AG10803 (cell line): ENCODE results near the gene FZD4.

ENCODE experiments used
- DNase-seq: peaks from one replicate; pipeline ENCODE4 v3.0.0; 2010; ENCODE audit warnings: low read depth
- H3K4me3 ChIP-seq: 2 replicates; pipeline ENCODE4 v1.5.1; 2011; ENCODE audit warnings: mild to moderate bottlenecking, low read length, control low read depth
- CTCF ChIP-seq: conservative IDR thresholded peaks from 2 replicates; pipeline ENCODE4 v1.5.1; 2011; ENCODE audit warnings: mild to moderate bottlenecking, low read length, control low read depth, inconsistent platforms

Gene FZD4

DNA sequence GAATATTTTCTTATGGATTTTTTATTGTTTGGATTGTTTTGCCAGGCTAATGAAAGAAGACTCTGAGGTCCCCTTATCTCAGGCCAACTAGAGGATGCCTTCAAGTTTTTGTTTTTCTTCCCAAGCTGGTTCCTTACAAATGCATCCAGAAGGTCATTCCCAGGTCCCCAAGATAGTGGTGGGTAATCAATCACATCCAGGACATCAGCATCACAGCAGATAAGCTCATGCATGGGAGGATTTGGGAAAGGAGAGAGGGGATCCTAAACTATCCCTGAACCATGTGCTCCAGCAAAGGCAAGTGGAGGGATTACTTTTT is 20.7 kb downstream of the FZD4 start:
- no peak overlapping the region for H3K4me3 ChIP-seq
- DNase-seq: no peak
- no peak for TF ChIP-seq CTCF

DNA sequence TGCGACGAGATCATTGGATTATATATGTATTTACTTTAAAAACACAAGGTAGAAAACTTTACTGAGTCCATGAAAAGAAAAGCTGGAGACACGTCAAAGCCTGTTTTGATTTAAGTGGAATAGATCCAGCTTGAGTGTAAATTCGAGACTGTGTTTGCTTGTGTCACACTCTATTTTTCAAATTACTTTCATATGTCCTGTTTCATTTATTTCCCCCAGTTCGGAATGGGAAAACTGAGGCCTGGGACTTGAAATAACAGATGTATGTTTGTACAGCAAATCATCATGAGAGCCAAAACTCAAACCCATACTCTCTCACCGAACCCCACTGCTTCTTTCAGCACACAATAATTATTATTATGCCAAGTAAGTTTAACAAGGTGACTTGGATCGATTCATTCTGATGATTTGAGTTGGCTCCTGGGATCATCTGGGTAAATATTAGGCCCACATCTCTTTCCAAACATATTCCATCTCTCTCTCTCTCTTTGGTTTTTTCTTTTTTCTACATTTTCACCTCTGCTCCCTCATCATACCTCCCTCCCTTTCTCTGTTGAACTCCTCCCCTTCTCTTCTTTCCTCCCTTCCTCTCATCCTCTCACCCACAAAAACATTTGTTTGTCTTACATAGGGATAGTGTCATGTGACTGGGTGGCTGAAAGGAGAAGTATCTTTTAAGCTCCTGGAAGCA is 21.2 kb downstream of the FZD4 start:
- TF ChIP-seq CTCF: no peak
- no peak for DNase-seq
- H3K4me3 ChIP-seq: no peak overlapping the region

GRCh38 chr11:86932924-86933875 is 22.0 kb downstream of the FZD4 start:
- TF ChIP-seq CTCF: no peak
- no peak for DNase-seq

DNA sequence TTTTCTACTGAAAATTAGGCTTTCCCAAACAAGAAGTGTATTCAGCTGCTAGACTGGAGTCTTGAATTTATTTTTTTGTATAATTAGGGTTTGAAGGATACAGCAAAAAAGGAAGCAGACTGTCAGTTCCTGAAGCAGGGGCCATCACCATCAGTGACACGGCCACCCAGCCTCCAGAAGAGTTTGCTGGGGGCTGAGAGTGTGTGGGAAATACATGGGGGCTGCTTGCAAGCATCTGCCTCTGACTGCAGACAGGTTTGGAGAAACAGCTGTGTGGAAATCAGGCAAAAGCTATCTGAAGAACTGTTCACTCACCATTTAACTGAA is 23.0 kb downstream of the FZD4 start:
- no peak for TF ChIP-seq CTCF
- DNase-seq: no peak
- H3K4me3 ChIP-seq: no peak overlapping the region

More at GRCh38 chr11:86932924-86933875, 22.0 kb downstream of the FZD4 start:
- H3K4me3 ChIP-seq: no peak overlapping the region

GRCh38 chr11:86931548-86932258 is 23.5 kb downstream of the FZD4 start:
- TF ChIP-seq CTCF: no peak
- DNase-seq: no peak

GRCh38 chr11:86930957-86931547 is 24.1 kb downstream of the FZD4 start:
- DNase-seq: no peak
- TF ChIP-seq CTCF: no peak
- no peak overlapping the region for H3K4me3 ChIP-seq

More at GRCh38 chr11:86931548-86932258, 23.5 kb downstream of the FZD4 start:
- H3K4me3 ChIP-seq: no peak overlapping the region
